ENCODE results near the gene SF3B5.
"Not testable (repeated sequence)": the region's sequence is repeated elsewhere in the genome, so short reads cannot be mapped to it uniquely, and the experiment has no call there.

Gene SF3B5

DNA sequence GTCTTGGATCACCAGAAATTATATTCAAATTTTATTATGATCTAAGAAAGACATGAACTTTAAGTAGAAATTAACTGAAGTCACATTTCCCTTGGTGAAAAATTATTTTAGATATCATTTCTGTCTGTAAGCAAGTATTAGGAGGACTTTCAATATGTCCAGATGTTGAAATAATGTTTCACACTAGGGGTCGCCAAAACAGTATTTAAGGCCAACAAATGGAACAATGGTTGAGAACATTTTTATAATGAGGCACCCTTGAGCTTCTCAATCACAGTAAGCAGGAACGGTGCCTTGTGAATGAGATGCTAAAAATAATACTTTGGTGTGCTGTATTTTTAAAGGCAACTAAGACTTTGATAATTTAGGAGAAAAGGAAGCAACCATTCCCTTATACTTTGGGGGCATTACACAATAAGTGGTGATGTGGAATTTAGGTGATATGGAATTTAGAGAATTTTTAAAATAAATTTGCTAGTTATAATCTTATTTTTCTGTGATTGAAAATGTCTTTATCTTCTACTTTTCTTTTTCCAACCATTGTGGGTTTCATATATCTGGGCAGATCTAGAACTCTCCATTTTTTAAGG is 9.6 kb upstream of the SF3B5 start:
- peak; percentile 58 to 63 for DNase-seq (ENCODE audit: low read depth in 2 of 2)

DNA sequence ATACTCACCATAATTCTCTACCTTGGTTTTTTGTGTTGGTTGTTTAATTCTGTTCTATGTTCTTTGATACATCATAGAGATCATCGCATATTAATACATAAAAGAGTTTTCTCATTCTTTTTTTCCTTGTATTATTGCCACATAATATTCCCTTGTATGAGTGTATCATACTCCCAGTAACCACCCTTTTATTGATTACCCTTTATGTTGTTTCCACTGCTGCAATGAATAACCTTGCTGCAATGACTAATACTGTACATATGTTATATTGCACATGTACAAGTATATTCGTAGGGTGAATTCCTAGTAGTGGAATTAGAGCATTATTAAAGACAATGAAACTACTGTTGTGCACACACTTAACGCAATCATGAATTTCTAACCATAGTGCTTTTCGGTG is 9.1 kb upstream of the SF3B5 start:
- no peak for DNase-seq (ENCODE audit: low read depth in 2 of 2)

DNA sequence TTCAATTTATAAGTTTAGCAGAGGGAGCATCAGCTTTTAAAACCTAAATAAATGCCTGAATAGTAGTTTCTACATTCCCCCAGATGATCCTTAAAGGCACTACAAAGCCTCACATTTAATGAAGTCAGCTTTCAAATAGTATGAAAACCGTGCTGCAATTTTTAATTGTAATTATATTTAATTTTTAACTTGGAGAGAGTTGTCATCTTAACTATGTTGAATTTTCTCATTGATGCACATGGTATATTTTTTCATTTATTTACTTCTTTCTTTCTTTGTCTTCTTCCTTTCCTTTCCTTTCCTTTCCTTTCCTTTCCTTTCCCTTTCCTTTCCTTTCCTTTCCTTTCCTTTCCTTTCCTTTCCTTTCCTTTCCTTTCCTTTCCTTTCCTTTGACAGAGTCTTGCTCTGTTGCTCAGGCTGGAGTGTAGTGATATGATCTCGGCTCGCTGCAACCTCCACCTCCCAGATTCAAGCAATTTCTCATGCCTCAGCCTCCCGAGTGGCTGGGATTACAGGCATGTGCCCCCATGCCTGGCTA is 7.7 kb upstream of the SF3B5 start:
- DNase-seq (ENCODE audit: low read depth in 2 of 2) = no peak

DNA sequence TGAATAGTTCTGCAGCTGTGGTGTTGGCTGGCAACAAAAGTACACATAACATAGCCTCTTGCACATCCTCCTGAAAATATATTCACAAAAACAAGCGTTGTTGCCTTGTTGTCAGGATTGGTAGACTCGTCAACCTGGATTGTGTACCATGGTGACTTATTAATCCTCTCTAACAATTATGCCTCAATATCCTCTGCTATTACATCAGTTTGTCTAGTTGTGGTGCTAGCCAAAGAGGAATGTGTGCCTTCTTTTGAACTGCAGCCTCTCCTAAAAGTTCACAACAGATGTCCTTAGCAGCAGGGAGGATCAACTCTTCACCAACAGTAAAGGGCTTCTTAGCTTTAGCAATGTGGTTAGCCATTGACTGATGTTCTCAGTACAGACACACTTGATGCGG is 3.6 kb upstream of the SF3B5 start:
- no peak for DNase-seq (ENCODE audit: low read depth in 2 of 2)

- no peak for DNase-seq (ENCODE audit: low read depth in 2 of 2)
Observed at GRCh38 chr6:144094731-144095133, 641 bp downstream of the SF3B5 start.

DNA sequence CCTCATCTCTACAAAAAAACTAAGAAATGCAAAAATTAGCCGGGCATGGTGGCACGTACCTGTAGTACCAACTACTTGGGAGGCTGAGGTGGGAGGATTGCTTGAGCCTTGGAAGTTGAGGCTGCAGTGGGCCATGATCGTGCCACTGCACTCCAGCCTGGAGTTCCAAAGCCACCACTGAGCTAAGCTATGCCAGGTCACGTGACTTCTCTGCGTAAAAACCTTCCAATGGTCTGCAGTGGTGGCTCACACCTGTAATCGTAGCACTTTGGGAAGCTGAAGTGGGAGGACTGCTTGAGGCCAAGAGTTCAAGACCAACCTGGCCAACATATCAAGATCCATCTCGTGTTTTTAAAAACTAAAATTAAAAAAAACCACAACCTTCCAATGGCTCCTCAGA is 1.7 kb downstream of the SF3B5 start:
- DNase-seq (ENCODE audit: low read depth in 2 of 2) = no peak

DNA sequence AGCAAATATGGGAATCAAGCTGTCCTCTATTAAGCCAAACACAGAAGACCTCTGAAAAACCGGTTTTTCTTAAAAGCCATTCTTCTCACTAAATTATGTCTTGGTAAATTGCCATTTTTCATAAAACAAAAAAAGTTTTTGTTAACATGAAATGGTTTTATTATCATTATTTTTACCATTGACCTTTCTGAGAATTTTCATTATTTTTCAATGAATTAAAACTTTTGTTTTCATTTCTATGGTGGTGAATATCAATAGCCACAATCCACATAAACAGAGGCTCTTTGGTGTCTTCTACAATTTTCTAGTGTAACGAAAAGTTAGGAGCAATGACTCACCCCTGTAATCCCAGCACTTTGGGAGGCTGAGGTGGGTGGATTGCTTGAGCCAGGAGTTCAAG is 2.1 kb downstream of the SF3B5 start:
- no peak for DNase-seq (ENCODE audit: low read depth in 2 of 2)

DNA sequence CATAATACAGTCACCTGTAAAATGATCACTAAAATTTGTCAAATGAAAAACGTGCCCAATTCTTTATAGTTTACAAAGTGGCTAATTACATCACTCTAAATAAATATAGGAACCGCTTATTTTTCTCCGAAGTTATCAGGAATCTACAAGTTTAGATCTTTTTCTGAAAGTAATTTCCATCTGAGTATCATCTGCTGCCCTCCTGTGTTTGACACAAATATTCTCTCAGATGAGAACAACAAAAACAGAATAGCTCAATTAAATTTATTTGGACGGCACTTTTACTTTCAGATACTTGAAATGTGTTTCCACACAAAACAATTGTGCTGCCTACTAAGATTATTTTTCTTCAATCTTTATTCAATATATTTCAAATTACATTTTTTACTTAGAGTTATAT is 5.0 kb downstream of the SF3B5 start:
- DNase-seq (ENCODE audit: low read depth in 2 of 2) = no peak

DNA sequence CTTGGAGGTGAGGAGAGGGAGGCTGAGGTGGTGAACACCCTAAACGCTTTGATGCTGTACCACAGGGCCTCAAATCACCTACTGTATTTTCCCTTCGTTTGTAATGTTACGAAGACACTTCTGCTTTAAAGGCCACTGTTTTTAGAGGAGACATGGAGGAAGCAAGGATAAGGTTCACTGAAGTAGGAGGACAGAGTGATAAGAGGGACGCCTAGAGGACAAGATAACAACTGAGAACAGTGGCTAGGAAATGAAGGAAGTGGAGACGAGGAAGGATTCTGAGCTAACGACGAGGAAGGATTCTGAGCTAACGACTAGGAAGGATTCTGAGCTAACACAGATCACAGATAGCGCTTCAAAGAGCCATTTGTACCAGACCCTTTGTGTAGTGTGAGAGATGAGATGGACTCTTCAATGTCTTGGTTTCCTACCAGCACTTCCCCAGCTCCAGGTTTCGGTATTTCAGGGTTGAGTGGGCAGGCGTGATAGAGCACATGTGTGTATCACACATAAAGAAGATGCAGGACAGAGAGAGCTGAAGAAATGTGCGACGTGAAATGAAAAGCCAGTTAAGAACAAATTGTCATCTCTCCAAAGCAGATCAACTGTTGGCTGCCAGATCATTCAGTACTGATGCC is 7.5 kb downstream of the SF3B5 start:
- no peak for DNase-seq (ENCODE audit: low read depth in 2 of 2)

DNA sequence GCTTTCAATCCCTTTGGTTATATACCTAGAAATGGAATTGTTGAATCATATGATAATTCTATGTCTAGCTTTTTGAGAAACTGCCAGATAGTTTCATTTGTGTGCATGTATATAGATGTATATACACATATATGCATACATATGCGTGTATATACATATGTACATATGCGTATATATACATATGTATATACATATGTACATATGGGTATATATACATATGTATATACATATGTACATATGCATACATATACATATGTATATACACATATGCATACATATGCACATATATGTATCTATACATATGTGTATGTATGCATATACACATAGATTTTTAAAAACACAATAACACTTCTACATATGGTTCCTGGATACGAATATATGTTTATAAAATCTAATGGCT is 8.4 kb downstream of the SF3B5 start:
- no peak for DNase-seq (ENCODE audit: low read depth in 2 of 2)

GRCh38 chr6:144083172-144083571 is 12.2 kb downstream of the SF3B5 start:
- DNase-seq (ENCODE audit: low read depth in 2 of 2) = no peak

DNA sequence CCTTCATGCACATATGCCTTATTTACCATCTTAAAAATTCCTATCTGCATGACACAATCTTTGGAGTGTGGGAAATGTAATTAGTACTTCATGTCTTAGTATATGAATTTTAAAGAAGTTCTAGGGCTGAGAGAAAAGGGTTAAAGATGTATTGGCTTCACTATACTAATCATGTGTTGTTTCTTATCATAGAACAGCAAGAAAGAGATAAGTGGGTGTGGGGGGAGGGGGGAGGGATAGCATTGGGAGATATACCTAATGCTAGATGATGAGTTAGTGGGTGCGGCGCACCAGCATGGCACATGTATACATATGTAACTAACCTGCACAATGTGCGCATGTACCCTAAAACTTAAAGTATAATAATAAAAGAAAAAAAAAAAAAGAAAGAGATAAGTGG is 13.0 kb downstream of the SF3B5 start:
- DNase-seq (ENCODE audit: low read depth in 2 of 2) = not testable (repeated sequence)

- DNase-seq (ENCODE audit: low read depth in 2 of 2) = no peak
Observed at GRCh38 chr6:144077871-144078270, 17.5 kb downstream of the SF3B5 start.

DNA sequence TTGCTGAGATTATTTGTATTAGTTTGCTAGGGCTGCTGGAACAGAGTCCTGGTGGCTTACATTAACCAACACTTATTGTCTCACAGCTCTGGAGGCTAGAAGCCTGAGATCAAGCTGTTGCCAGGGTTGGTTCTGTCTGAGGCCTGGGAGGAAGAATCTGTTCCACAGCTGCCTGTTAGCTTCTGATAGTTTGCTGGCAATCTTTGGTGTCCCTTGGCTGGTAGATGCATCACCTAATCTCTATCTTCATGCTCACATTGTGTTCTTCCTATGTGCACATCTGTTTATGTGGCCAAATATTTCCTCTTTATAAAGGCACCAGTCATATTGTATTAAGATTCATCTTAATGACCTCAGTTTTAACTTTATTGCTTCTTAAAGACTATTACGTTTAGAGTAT is 19.5 kb downstream of the SF3B5 start:
- no peak for DNase-seq (ENCODE audit: low read depth in 2 of 2)

DNA sequence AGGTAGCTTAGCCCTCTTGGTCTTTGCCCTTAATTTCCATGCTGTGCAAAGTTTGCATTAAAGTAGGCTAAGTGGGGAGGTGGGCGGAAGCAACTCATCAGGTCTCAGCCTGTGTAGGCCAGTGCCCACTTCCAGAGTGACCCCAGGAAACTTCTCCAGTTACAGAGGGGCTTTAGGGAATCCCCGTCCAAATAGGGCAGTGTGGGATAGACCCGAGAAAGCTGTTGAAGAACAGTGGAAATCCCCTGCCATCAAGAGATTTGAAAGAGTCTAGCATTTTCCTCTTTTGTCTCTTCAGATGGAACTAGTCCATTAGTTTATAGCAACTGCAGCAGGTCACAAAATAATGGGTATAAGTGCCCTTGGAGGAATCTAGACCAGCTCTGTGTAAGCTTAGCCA is 20.2 kb downstream of the SF3B5 start:
- no peak for DNase-seq (ENCODE audit: low read depth in 2 of 2)

DNA sequence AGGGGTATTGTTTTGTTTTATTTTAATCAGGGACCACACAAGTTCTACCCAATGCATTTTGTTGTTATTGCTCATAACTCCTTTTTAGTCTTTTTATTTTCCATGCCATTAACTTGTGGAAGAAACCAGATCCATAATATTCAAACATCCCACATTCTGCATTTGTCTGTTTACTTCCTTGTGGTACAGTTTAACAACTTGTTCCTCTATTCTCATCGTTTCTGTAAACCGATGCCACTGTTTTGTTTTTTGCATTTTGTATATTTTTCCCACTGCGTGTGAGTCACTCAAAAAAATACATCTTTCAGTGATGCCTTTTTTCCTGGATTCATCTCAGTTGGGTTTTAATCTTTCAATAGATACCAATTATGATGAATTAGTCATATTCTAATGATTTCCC is 22.3 kb downstream of the SF3B5 start:
- DNase-seq (ENCODE audit: low read depth in 2 of 2) = no peak

DNA sequence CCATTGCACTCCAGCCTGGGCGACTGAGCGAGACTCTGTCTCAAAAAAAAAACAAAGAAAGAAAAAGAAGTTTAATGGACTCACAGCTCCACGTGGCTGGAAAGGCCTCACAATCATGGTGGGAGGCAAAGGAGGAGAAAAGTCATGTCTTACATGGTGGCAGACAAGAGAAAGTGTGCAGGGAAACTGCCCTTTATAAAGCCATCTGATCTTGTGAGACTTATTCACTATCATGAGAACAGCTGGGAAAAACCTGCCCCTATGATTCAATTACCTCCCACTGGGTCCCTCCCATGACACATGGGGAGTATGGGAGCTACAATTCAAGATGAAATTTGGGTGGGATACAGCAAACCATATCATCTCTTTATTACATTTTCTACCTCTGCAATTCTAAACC is 25.9 kb downstream of the SF3B5 start:
- DNase-seq (ENCODE audit: low read depth in 2 of 2) = no peak

GRCh38 chr6:144068794-144069193 is 26.6 kb downstream of the SF3B5 start:
- DNase-seq (ENCODE audit: low read depth in 2 of 2) = no peak

GRCh38 chr6:144066741-144067484 is 28.5 kb downstream of the SF3B5 start:
- DNase-seq (ENCODE audit: low read depth in 2 of 2) = no peak

- DNase-seq (ENCODE audit: low read depth in 2 of 2) = no peak
Observed at GRCh38 chr6:144066255-144066654, 29.1 kb downstream of the SF3B5 start.

DNA sequence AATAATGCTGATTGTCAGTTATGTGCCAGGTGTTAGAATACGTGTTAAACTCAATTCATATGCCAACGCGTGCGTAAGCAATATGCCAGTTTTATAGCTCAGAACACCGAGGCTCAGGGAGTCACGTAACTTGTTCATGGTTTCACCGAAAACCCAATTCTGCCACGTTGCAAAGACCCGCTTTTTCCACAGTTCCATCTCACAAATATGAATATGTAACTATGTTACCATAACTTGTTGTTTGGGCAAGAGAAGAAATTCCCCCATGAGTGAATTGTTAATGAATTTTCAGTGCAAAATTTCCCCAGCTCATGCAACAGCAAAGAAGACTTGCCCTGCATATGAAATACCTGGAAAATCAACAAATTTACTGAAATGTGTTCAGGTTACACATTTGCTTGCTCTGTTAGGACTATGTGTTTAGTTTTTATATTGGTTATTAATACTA is 30.1 kb downstream of the SF3B5 start:
- no peak for DNase-seq (ENCODE audit: low read depth in 2 of 2)

DNA sequence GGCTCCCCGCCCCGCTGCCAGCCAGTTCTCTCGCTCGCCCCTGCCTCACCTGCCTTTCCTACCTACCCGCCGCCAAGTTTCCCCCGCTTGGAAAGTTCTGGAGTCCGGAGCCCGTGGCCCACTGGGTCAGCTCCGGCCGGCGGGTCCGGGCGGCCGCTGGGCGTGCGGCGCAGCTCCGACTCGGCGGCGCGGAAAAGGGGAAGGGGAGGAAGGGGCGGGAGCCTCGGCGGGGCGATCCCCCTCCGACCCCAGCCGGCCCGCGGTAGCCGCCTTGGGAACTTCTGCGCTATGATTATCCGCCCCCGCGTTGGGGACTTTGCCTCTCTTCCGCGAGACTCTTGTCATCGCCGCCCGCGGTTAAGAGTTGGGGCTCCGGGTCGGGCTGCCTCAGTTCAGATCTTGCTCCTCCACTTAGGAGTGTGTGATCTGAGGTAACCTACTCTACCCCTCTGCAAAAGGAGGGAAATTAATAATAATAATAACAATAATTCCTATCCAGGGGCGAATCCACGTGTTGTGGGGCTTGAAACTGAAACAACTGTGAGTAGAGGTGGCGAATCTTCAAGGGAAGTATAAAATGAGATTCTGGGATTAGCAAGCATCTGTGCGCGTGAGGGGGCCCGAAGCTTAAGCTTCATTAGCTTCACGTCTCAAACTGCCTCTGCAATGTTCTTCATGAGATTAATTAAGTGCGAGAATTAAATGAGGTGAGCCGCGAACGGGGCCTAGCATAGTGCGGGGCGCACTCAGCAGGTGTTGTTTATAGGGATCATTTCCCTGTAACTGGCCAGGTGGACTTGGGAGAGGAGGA is 30.8 kb downstream of the SF3B5 start:
- no peak for DNase-seq (ENCODE audit: low read depth in 2 of 2)
